Coronary artery (tissue), 2 donors: Measurements from ENCODE around the gene KIDINS220.

Experiments used
- DNase-seq: peaks from one replicate; pipeline ENCODE4 v3.0.0-alpha.2; 2017; ENCODE audit warnings: low spot score
- H3K27ac ChIP-seq, 2 donors: fragments of 200-600 bp; sonication (generic); one replicate each; pipeline ENCODE4 v1.5.1; 2016 to 2019
- H3K4me3 ChIP-seq: fragments of 200-600 bp; sonication (generic); 2 replicates; pipeline ENCODE4 v1.5.1; 2016; ENCODE audit warnings: mild to moderate bottlenecking, moderate library complexity
- CTCF ChIP-seq: fragments of 200-600 bp; sonication (generic); IDR thresholded peaks from one replicate; pipeline ENCODE4 v1.5.1; 2019; ENCODE audit warnings: antibody characterized with exemption

KIDINS220 gene

GRCh38 chr2:8841932-8842331 lies 4.5 kb upstream of the KIDINS220 start:
- no peak overlapping the region for H3K27ac ChIP-seq
- no peak overlapping the region for H3K4me3 ChIP-seq
- TF ChIP-seq CTCF = no peak
- no peak for DNase-seq

- Histone ChIP-seq H3K4me3 (no peak overlapping the region), H3K27ac (no peak overlapping the region)
Observed at GRCh38 chr2:8840475-8841091, 3.2 kb upstream of the KIDINS220 start.

GRCh38 chr2:8839189-8839965 lies 2.0 kb upstream of the KIDINS220 start:
- Histone ChIP-seq H3K4me3 (no peak overlapping the region), H3K27ac (no peak overlapping the region)
- DNase-seq = no peak
- no peak for TF ChIP-seq CTCF

More at GRCh38 chr2:8840475-8841091, 3.2 kb upstream of the KIDINS220 start:
- no peak for TF ChIP-seq CTCF
- no peak for DNase-seq

- no peak for TF ChIP-seq CTCF
- DNase-seq = no peak
- peak overlapping the region; percentile 98 for H3K4me3 ChIP-seq
- peak overlapping the region in 1 of 2 donors; percentile 64 for H3K27ac ChIP-seq
Observed at GRCh38 chr2:8837795-8838140, 355 bp upstream of the KIDINS220 start.

GRCh38 chr2:8835279-8835678 lies 2.1 kb downstream of the KIDINS220 start:
- no peak for DNase-seq
- peak overlapping the region; percentile 20 for H3K4me3 ChIP-seq
- H3K27ac ChIP-seq = no peak overlapping the region
- no peak for TF ChIP-seq CTCF

- Histone ChIP-seq H3K4me3 (no peak overlapping the region), H3K27ac (no peak overlapping the region)
- TF ChIP-seq CTCF = no peak
- no peak for DNase-seq
Observed at GRCh38 chr2:8833853-8834252, 3.6 kb downstream of the KIDINS220 start.

- no peak for DNase-seq
- TF ChIP-seq CTCF = no peak
- no peak overlapping the region for H3K4me3 ChIP-seq
- no peak overlapping the region for H3K27ac ChIP-seq
Observed at GRCh38 chr2:8831516-8831915, 5.9 kb downstream of the KIDINS220 start.
